GM21737 (cell line): ENCODE data around the gene HSDL2.
"Not testable (repeated sequence)": the region's sequence is repeated elsewhere in the genome, so short reads cannot be mapped to it uniquely, and the experiment has no call there.

Experiments
- ATAC-seq: cut with Tn5 transposase; IDR thresholded peaks from one replicate; pipeline ENCODE4 v1.9.1; 2021; ENCODE audit warnings: mild to moderate bottlenecking, moderate library complexity; ENCODE audit not compliant: unreplicated experiment

Gene HSDL2

DNA sequence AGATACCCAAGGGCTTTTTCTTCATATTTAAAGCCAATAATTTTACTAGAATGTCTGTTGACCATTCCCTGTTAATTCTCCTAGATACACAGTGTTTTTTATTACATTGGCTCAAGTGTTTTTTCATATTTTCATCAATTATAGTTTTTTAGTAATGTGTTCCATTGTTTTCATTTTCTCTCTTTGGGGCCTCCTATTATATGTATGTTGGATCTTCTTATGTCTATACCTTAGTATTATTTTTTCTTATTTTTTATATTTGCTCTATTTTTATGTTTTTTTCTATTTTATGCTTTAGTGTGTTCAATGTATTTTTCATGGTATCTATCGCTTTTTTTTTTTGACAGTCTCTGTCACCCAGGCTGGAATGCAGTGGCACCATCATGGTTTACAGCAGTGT is 114.2 kb downstream of the HSDL2 start:
- no peak for ATAC-seq

DNA sequence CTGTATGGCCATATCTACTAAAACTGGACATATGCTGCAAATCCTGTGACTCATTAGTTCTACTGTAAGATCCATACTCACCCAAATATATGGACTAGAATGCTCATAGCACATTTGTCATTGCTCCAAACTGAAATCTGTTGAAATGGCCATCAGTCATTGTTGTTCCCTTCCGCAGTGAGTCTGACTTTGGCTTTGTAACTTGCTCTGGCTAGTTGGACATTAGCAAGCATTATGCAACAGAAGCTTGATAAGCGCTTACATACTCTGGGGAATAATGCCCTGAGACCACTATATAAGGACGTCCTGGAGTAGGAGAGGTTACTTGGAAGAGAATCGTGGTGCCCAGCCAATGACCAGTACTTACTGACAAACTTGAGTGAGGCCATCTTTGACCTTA is 115.7 kb downstream of the HSDL2 start:
- no peak for ATAC-seq

DNA sequence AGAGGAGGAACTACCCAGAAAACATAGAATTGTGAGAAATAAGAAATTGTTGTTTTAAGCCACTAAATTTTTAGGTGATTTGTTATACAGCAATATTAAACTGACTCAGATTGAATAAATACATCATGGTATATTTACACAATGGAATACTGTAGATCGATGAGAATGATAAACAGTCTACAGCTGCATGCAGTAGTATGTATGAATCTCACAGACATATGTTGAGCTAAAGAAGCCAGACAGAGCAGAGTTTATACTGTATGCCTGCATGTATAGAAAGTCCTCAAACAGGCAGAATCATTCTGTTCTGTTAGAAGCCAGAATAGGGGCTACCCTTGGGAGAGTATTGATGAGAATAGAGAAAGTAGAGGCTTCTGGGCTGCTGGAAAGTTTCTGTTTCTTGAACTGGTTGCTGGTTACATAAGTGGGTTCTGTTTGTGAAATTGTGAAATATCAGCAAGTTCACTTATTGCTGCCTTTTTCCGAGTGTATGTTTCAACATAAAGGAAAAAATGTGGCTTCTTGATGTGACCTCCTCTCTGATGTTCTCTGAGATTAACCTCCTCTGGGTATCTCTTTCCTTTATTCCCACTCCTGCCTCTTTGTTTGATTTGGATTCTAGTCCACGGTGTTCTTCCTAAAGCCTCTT is 116.3 kb downstream of the HSDL2 start:
- ATAC-seq: no peak

DNA sequence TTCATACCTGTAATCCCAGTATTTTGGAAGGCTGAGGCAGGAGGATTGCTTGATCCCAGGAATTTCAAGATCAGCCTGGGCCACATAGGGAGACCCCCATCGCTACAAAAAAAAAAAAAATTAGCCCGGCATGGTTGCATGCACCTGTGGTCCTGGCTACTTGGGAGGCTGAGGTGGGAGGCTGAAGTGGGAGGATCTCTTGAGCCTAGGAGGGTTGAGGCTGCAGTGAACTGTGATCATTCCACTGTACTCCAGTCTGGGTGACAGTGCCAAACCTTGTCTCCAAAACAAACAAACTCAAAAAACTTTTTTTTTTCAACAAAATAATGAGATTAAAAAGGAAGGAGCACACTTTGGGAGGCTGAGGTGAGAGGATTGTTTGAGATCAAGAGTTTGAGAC is 120.9 kb downstream of the HSDL2 start:
- no peak for ATAC-seq

DNA sequence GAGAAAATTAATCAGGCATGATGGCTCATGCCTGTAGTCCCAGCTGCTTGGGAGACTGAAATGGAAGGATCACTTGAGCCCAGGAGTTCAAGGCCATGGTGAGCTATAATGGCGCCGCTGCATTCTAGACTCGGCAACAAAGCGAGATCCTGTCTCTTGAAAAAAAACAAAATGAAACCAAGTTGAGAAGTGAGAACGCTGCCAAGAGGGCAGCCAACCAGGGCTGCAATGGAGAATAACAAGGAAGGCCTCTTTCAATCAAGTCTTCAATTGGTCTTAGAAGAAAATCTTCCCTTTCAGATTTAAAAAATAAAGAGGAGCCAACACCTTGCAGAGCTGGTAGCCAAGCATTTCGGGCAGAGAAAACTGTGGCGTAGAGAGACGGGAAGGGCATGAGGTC is 121.4 kb downstream of the HSDL2 start:
- ATAC-seq: no peak

DNA sequence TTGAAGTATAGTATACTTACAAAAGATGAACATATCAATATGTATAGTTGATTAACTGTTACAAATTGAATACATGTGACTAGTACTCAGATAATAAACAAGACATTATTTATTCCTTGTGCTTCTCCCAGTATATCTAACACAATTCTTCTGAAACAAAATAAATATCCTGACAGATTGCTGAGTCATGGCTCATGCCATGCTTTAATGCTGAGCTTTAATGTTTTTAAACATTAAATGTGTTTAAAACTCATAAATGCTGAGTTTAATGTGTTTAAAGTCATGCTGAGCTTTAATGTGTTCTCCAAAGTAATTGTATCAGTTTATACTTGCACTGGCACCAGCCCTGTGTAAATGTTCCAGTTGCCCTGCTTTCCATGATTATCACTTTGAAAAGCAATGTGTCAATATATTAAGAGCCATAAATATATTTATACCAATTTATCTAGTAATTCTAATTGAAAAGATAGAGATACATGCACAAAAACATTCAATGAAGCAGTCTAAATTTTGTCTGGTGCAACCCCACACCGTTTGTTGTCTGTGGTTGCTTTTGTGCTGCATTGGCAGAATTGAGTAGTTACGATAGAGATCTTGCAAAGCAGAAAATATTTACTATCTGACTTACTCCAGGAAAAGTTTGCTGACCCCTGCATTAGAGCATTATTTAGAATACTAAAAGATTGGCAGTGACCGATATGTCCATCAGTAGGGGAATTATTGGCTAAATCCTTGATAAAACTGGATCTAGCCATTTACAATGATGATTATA is 122.5 kb downstream of the HSDL2 start:
- no peak for ATAC-seq

DNA sequence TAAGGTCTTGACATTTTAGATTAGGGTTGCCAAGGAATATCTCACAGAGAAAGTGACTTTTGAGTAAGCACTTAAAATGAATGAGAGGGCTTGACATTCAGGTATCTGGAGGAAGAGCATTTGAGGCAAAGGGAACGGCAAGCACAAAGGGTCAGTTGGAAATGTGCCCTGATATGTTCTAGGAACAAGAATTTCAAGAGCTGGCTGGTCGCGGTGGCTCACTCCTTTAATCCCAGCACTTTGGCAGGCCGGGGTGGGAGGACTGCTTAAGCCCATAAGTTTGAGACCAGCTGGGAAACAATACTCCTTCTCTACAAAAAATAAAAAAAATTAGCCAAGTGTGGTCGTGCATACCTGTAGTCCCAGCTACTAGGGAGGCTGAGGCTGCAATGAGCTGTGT is 123.3 kb downstream of the HSDL2 start:
- no peak for ATAC-seq

DNA sequence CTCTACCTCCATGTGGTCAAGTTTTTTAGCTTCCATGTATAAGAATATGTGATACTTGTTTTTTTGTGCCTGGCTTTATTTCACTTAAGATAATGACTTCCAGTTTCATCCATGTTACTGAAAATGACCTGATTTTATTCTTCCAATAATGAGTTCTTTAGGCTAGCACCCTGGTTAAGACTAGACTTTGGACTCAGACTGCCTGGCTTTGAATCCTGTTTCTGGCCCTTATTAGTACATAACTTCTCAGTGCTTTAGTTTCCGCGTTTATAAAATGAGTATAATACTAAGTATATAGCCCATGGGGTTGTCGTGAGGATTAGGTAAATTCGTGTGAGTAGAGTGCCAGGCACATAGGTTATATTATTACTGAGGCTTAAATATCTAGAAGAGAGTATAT is 125.2 kb downstream of the HSDL2 start:
- no peak for ATAC-seq

DNA sequence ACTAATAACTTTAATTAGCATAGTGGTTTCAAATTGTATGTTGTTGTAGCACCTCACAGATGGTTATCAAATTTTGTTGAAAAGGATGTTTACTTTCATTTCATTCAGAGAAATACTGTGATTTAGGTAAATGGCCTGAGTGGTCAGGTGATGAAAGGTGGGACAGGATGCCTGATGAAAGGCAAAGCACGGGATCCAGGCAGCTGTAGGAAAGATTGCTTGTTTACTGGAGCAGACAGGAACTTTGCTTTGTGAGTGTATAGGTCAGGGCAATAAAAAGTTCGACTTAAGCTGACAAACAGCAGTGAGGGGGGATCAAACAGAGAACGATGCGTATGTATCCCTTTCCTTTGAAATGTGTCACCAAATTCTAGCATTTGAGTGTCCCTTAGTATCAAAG is 125.7 kb downstream of the HSDL2 start:
- no peak for ATAC-seq

DNA sequence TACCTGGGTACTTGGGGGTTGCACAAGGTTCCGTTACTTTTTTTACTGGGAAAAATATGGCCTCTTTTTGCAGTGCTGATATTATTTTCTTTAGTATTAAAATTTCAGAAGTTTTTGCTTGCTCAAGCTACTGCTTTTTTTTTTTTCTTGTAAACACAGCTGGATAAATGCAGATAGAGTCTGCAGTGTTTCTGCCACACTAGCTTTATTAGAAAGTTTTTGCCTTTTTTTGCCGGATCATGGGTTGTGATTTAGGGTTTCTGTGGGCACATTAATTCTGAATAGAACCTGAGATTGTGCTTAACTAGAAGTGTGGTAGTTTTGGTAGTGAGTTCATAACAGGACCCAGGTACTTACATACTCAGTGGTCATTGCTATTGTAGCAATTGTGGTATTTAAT is 126.7 kb downstream of the HSDL2 start:
- no peak for ATAC-seq

DNA sequence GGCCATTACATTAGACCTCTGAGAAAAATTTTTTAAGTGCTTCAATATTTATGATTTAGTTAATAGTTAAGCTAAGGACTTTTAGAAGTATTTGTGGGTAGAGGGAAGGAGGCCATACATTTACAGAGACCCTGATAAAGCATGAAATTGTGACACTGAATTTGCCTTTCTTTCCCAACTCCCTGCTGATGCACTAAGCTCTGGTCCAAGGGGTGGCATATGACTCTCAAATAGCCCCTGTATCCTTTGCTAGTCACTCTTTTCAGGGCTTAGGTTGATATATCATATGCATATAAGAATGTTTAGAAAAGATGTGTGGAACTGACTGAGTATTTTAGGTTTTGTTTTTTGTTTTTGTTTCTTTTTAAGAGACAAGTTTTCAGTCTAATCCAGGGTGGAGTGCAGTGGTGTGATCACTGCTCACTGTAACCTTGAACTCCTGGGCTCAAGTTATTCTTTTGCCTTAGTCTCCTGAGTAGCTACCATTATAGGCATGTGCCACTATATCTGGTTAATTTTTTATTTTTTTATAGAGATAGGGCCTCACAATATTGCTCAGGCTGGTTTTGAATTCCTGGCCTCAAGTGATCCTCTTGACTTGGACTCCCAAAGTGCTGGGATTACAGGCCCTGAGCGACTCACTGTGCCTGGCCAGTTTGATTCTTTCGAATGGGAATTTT is 127.2 kb downstream of the HSDL2 start:
- ATAC-seq: no peak

DNA sequence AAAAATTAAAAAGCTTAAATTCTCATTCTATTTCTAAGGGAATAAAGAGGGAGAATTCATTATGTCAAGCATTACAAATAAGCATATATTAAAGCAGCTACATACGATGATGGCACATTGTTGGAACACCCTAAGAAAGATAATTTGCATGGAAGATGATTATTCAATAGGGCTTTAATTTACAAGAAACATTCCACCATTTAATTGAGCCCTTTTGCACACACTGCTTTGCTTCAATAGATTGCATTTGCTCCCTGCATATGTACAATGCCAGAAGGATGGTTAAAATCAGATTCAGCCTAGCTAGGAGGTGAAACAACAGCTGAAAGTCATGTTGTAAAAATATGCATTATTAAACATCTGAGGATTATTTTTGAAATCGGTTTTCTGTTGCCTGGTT is 128.5 kb downstream of the HSDL2 start:
- ATAC-seq: no peak

DNA sequence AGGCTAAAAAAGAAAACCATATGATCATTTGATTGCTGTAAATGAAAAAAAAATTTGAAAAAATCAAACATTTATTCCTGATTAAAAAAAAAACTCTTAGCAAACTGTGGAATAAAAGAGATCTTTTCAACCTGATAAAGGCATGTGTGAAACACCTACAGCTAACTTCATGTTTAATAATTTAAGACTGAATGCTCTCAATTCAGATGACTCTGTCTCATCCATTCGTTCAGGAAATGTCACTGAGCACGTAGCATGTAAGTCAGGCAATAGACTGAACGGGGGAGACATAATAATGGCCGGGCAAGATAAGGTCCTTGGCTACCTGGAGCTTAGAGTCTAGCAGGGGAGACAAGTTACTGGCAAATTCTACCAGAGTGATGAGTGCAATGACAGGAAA is 132.5 kb downstream of the HSDL2 start:
- ATAC-seq: not testable (repeated sequence)

DNA sequence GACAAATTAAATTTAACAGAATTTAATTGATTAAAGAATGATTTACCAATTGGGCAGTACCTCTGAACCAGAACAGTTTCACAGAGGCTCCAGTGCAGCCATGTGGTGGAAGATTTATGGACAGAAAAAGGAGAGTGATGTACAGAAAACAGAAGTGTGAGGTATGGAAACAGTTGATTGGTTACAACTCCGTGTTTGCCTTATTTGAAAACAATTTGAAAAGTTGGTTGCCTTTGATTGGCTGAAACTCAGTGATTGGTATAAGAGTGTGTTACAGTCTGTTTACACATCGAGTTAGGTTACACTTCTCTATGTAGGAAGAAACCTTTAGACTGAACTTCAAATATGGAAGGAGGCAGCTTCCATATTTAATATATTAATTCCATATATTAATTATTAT is 136.9 kb downstream of the HSDL2 start:
- no peak for ATAC-seq

DNA sequence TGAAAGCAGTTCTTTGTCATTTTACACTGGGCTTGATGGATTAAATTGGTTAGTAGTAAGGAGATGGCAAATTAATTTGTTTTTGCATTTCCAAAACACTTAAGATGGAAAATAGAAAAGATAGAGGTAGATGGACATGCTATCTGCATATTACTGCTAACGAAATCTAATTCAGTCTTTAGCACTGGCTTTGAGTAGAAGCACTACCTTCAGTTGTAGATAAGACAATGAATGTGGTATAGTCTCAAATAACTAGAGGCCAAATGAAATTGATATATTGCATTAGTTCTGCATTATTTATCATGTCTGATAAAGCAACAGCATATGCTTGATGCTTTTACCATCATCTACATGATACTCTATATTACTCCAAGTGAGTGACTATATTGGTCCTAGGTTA is 140.2 kb downstream of the HSDL2 start:
- no peak for ATAC-seq

DNA sequence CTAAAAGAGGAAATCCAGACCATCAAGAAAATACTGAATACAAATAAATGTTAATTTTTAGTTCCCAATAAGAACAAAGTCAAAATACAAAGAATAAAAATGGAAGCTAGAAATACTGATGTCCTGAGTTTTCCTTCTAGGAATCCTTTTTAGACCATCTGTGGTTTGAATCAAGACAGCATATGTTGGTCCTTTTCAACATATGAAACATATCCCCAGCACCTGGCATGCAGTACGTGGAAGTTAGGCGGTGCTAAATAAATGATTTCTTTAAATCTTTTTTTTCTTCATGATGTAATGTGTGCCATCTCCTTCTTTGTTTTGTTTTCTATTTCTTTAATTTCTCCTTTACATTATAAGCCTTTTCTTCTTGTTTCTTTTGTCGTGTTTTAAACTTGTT is 140.7 kb downstream of the HSDL2 start:
- ATAC-seq: no peak
